SW480 (cell line): Measurements from ENCODE around the gene RPL5.

Experiments used
- DNase-seq: peaks from one replicate; pipeline ENCODE4 v3.0.0-alpha.2; 2016; ENCODE audit warnings: low spot score

Gene RPL5

GRCh38 chr1:92820024-92820423 lies 11.8 kb upstream of the RPL5 start:
- DNase-seq, result no peak

DNA sequence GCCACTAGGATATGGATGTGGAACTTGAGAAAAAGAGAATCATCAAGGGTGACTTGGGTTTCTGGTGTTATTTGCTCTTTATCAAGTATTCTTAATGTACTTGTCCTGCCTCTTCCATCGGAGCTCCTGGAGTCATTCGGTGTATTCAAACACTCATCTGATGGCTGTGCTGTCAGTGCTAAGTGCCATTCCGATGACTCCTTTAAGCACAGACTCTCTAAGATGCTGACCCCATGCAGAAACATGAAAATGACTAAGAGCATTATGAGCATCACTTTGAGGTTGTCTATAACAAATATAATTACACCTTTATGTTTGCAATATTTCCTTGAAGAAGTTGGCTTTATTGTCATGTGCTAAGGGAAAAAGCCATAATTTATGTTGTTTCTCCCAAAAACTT lies 11.3 kb upstream of the RPL5 start:
- no peak for DNase-seq

- no peak for DNase-seq
Measured at GRCh38 chr1:92822879-92823278, 9.0 kb upstream of the RPL5 start.

DNA sequence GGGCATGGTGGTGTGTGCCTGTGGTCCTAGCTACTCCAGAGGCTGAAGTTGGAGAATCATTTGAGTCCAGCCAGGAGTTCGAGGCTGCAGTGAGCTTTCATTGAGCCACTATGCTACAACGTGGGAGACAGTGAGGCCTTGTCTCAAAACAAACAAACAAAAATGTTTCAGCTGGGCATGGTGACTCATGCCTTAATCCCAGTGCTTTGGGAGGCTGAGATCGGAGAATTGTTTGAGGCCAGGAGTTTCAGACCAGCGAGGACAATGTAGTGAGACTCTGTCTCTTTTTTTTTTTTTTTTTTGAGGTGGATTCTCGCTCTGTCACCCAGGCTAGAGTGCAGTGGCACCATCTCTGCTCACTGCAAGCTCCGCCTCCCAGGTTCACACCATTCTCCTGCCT lies 5.0 kb upstream of the RPL5 start:
- no peak for DNase-seq

- no peak for DNase-seq
Measured at GRCh38 chr1:92831368-92831761, 475 bp upstream of the RPL5 start.

- no peak for DNase-seq
Measured at GRCh38 chr1:92832537-92833114, 786 bp downstream of the RPL5 start.

DNA sequence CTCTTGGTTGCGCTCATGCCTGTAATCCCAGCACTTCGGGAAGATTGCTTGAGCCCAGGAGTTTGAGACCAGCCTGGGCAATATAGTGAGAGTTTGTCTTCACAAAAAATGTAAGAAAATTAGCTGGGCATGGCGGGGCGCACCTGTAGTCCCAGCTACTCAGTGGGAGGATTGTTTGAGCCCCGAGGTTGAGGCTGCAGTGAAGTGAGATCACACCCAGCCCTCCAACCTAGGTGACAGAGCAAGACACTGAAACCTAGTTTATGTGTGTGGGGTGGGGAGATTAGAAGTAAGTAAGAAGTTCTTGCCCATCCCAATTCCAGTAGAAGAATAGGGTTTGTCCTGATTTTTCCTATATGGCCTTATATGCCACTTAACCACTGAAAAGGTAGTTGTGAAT lies 2.0 kb downstream of the RPL5 start:
- no peak for DNase-seq

DNA sequence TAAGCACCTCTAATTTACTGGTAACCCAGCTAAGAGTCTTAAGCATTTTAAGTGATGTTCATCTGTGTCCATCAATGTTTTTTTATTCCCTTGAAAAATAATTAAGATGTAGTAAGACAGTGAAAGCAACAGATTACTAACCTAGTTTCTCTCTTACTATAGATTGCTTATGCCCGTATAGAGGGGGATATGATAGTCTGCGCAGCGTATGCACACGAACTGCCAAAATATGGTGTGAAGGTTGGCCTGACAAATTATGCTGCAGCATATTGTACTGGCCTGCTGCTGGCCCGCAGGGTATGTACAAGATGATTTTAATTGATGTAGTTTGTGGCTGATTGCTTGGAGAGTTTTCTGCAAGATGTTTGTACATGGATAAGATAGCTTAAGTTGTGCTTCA lies 2.8 kb downstream of the RPL5 start:
- no peak for DNase-seq

DNA sequence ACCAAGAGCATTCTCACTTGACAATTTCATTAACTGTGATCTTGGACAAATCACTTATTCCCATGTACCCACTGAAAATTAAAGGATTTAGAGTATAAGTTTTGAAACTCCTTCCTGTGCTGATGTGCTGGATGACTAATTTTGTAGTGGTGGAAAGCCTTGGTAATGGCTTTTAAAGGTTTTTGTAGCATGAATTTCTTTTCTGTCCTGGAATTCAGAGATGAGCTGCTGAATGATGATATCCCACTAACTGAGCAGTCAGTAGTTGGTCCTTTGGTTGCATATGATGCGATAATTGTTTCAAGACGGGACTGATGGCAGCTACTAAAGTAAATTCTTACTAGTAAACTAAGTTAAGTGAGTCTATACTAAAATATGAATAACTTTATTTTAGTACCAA lies 5.2 kb downstream of the RPL5 start:
- DNase-seq, result no peak

DNA sequence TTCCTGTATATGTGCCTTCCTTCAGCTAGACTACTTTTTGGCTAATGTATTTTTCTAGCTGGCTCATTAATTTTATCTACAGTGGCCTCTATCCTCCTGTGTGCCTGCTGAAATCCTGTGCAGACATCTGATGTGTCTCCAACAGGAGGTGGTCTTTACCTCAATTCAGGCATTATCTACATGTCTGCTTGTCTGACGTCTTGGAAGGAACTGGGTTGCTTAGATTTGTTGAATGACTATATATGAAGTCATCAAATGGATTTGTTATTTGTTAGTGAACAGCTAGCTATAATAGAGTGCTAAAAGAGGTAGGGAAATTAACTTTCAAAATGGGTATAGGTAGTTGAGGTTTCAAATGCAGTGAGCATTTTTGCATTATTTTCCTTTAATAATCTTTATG lies 6.7 kb downstream of the RPL5 start:
- no peak for DNase-seq

GRCh38 chr1:92839442-92839841 lies 7.6 kb downstream of the RPL5 start:
- DNase-seq, result no peak

DNA sequence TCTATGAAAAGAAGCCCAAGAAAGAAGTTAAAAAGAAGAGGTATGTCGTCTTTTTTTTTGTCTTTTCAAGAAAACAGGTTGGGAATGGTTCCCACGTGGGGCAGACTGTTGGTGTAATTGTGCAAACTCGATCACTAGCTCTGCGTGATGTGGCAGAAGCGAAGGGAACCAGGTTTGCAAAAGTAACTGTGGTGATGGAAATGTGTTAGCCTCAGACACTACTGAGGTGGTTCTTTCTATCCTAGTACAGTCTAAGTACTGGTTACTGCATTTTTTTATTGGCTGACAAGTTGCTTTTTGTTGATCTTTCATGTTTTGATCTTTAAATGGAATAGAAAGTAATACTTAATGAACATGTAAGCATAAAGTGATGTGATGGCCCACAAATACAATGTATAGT lies 8.8 kb downstream of the RPL5 start:
- no peak for DNase-seq

DNA sequence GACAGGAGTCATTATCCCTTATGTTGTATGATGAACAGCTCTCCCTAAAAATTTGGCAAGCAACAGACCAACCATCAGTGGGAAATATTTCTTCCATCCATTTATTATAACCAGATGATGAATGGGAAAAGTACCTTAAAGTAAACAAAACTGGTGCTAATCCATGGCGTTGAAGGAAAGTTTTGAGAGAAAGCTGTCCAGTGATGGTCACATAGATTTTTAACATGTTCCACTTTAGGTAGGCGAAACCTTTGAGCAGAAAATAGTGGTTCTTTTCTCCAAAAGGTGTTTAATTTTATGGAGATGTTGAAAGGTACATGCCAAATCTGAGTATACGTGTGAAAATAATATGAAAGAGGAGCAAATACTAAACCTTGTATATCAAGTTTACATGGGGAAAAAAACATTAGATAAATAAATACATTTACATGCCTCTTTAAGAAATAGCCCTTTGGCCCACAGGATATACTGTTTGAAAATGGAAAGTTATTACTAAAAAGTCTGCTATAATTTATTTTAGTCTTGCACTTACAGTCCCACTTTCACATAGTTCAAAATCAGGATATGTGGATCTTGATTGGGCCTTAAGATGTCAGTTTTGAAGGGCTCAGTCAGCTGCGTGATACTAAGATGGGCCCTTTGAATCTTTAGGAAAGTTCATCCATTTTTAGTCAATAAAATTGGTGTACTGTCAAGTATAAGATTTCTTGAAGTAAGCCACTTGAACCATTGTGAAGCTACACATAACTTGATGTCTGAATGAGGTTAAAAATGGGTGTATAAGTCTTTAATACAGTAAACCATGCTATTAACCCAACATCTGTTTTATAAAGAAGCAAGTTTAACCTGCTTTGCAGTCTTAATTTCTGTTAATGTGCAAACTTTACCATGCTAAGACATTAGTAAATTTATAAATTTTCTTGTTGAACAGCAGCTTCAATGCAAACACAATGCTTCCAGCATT lies 10.5 kb downstream of the RPL5 start:
- DNase-seq, result no peak

DNA sequence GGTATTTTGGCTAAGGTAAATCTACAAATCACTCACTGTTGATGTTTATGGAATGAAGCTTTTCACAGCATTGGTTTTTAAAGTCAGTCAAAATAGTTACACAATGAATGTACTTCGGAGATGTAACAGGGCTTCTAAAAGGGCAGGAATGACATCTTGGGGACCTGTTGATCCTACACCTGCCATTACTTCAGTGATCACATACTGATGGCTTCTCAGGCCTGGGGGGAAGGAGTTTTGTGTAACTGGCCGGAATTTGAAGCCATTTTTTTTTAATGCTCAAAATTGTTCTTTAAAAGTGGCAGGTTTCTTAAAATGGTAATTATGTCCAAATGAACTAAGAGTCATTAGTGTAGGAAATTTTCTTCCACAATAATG lies 11.2 kb downstream of the RPL5 start:
- DNase-seq, result no peak

- DNase-seq, result no peak
Measured at GRCh38 chr1:92843429-92844352, 11.9 kb downstream of the RPL5 start.

- no peak for DNase-seq
Measured at GRCh38 chr1:92844439-92844838, 12.6 kb downstream of the RPL5 start.

DNA sequence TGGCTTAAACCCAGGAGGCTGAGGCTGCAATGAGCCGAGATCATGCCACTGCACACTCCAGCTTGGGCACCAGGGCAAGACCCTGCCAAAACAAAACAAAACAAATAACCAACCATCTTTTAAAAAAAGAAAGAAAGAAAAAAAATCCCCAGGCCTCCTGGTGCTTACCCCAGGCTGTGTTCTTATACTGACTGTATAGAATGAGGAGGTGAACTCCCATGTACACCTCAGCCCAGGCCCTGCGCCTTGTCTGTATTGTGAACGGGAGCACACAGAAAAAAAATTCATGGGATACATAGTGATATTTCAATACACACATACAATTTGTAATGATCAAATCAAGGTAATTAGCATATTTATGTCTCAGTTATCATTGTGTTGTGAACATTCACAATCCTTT lies 14.1 kb downstream of the RPL5 start:
- DNase-seq, result no peak

DNA sequence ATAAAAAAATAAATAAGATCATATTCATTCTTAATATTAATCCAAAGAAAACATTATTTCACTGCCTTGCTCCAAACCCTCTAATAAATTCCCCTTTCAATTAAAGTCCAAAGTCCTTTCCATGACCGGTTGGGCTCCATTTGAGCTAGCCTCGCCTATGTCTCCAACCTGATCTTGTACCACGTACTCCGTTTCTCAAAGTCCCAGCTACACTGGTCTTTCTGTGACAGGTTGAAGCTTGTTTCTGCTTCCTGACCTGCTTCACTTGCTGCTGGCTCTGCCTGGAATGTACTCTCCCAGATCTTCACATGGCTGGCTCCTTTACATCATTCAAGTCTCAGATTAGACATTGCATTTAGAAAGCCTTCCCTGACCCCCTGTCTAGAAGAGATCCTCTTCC lies 16.4 kb downstream of the RPL5 start:
- DNase-seq, result no peak

DNA sequence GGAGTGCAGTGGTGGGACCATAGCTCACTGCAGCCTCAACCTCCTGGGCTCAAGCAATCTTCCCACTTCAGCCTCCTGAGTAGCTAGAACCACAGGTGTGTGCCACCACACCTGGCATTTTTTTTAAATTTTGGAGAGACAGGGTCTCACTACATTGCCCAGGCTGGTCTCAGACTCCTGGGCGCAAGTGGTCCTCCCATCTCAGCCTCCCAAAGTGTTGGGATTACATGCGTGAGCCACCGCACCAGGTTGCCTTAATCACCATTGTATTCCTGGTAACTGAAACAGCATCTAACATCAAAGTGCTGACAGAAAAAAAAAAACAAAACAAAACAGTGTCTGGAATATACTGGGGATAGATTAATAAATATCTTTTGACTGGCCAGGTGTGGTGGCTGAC lies 18.2 kb downstream of the RPL5 start:
- DNase-seq, result no peak

DNA sequence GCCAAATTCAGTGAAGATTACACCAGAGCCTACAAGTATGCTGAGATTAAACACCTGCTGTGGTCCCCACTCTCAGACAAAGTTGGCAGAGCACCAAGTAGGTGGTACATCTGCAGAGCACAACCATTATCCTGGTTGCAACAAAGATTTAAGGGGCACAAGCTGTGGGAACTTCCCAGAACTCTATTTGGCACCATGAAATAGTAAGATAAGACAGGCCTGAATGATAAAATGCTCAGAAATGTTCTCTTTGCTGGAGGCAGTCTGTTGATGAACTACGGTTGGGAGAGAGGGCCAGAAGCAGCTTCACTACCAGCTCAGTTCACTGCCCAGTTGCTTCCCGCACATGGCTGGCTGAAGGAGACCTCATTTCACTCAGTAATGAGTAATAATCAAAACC lies 19.9 kb downstream of the RPL5 start:
- DNase-seq, result no peak

DNA sequence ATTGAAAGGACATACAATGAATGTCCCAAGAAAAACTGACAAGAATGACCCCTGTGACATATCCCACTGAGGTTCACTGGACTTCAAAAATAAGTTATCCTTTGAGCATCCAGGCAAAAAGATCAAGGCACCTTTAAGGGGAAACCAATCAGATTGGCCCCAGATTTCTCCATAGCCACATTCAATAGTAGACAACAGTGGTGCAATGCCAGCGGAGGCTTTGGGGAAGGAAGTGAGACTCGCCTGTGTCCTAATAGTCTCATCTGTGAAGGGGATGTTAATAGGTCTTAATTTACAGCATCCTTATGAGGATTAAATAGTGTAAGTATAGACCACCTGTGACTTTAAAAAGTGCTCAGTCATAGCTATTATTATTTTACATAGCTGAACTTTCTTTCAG lies 21.5 kb downstream of the RPL5 start:
- no peak for DNase-seq

DNA sequence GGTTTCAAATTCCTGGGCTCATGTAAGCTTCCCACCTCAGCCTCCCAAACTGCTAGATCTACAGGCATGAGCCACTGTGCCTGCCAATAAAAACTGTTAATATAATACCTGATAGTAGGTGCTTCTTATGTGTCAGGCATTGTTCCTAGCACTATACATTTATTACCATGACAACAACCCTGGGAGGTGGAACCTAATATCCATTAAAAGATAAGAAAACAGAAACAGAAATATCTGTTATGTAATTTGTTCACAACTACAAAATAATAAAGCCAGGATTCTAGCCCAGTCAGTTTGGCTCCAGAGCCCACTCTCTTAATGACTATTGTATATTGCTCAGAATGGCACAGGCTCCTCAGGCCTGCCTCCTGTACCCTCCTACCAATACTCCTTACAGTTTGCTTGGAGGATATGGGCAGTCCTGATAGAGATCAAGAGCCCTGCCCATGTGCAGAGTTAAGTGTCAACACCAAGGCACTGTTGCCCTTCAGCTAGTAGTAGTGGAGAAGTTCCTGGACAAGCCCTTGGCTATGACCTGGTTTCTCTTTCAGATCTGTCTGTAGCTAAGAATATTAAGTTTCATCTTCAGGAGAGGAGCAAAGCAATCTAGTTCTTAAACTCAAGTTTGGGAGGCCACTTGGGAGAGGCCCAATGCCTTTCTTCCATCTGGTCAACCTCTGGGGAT lies 22.4 kb downstream of the RPL5 start:
- DNase-seq, result no peak
